ENCODE data around the gene TGFA. TPM values are rescaled to one million over a fixed set of nuclear protein-coding genes. Genes with fewer than 3 reads are reported as not detected.

The TGFA gene
- total RNA-seq, 1 experiment from 2014 or later = 27.7 TPM

GRCh38 chr2:70501215-70501614, 52.4 kb downstream of the TGFA start:
- no peak overlapping the region for H3K4me3 ChIP-seq
- POLR2A ChIA-PET (ENCODE audit: unreplicated experiment) = no interaction called here
- peaks cover 30% of the 10 kb centered on the region for H3K4me1 ChIP-seq (replicated peaks; ENCODE audit: insufficient read depth)
- peaks cover 41% of the 10 kb centered on the region for H3K79me2 ChIP-seq (ENCODE audit: low read depth)
- DNase-seq = no peak
- no peak for TF ChIP-seq CTCF (conservative IDR thresholded peaks at IDR 0.05)
- no peak for TF ChIP-seq EZH2 (IDR thresholded peaks at IDR 0.05; ENCODE audit: low read depth)
- peaks cover 8% of the 10 kb centered on the region; the same call in 1 of the 2 replicates for H3F3A ChIP-seq (ENCODE audit: insufficient read depth, low read depth)
- no peaks in the 10 kb centered on the region; the same call in 1 of the 2 replicates for H3K9me3 ChIP-seq (ENCODE audit: insufficient read depth, low read depth)
- H3K4me2 ChIP-seq = no peak overlapping the region
- BruUV-seq (replicated peaks) = no TSS peak
- no peaks in the 10 kb centered on the region for H3K9me2 ChIP-seq (ENCODE audit: insufficient read depth)
- CTCF ChIA-PET = interaction anchor here (0.8 kb wide), 1 partner anchor 55 kb away, joined by 9 read pairs; no protein-coding TSS in a partner anchor
- intact Hi-C loops (cut with micrococcal nuclease; ENCODE audit: unreplicated experiment) = no loop called here
- no peaks in the 10 kb centered on the region for H3K27me3 ChIP-seq (ENCODE audit: insufficient read depth, low read depth)
- no peak overlapping the region for H2AFZ ChIP-seq
- H3K36me3 ChIP-seq (ENCODE audit: low read depth) = 0 out of 2 replicates have a peak, but pooled peaks cover 16% of the 10 kb centered on the region
- H4K20me1 ChIP-seq (ENCODE audit: insufficient read depth) = no peaks in the 10 kb centered on the region
- no peak overlapping the region for H3K27ac ChIP-seq

- Histone ChIP-seq H3K4me2 (no peak overlapping the region), H3K27ac (no peak overlapping the region), H3K36me3 (ENCODE audit: low read depth) (0 out of 2 replicates have a peak, but pooled peaks cover 16% of the 10 kb centered on the region), H3K4me3 (no peak overlapping the region), H3K9me2 (ENCODE audit: insufficient read depth) (no peaks in the 10 kb centered on the region), H3K9me3 (ENCODE audit: insufficient read depth, low read depth) (no peaks in the 10 kb centered on the region; the same call in 1 of the 2 replicates), H3K4me1 (replicated peaks; ENCODE audit: insufficient read depth) (peaks cover 31% of the 10 kb centered on the region), H4K20me1 (ENCODE audit: insufficient read depth) (no peaks in the 10 kb centered on the region), H2AFZ (no peak overlapping the region), H3K27me3 (ENCODE audit: insufficient read depth, low read depth) (no peaks in the 10 kb centered on the region), H3F3A (ENCODE audit: insufficient read depth, low read depth) (peaks cover 11% of the 10 kb centered on the region; the same call in 1 of the 2 replicates), H3K79me2 (ENCODE audit: low read depth) (peaks cover 34% of the 10 kb centered on the region)
- TF ChIP-seq EZH2 (IDR thresholded peaks at IDR 0.05; ENCODE audit: low read depth) (no peak), CTCF (conservative IDR thresholded peaks at IDR 0.05) (no peak)
- intact Hi-C loops (cut with micrococcal nuclease; ENCODE audit: unreplicated experiment) = no loop called here
- POLR2A ChIA-PET (ENCODE audit: unreplicated experiment) = no interaction called here
- DNase-seq = no peak
- no TSS peak for BruUV-seq (replicated peaks)
- CTCF ChIA-PET = no interaction called here
Measured at GRCh38 chr2:70499253-70499652, 54.4 kb downstream of the TGFA start.

GRCh38 chr2:70498528-70498927, 55.1 kb downstream of the TGFA start:
- peaks cover 12% of the 10 kb centered on the region; the same call in 1 of the 2 replicates for H3F3A ChIP-seq (ENCODE audit: insufficient read depth, low read depth)
- H3K27me3 ChIP-seq (ENCODE audit: insufficient read depth, low read depth) = no peaks in the 10 kb centered on the region
- H3K4me1 ChIP-seq (replicated peaks; ENCODE audit: insufficient read depth) = peaks cover 31% of the 10 kb centered on the region
- 0 out of 2 replicates have a peak, but pooled peaks cover 16% of the 10 kb centered on the region for H3K36me3 ChIP-seq (ENCODE audit: low read depth)
- TF ChIP-seq EZH2 (IDR thresholded peaks at IDR 0.05; ENCODE audit: low read depth) = no peak
- TF ChIP-seq CTCF (conservative IDR thresholded peaks at IDR 0.05) = no peak
- peak overlapping the region; percentile 24; the same call in 1 of the 2 replicates for H3K4me2 ChIP-seq
- DNase-seq = no peak
- CTCF ChIA-PET = interaction anchor here (1.0 to 1.3 kb wide), 2 partner anchors 10 to 59 kb away, joined by 3 to 5 read pairs; no protein-coding TSS in a partner anchor
- POLR2A ChIA-PET (ENCODE audit: unreplicated experiment) = interaction anchor here (0.7 kb wide), 1 partner anchor 583 kb away, joined by 5 read pairs; the partner anchor contains the start of gene MXD1
- no TSS peak for BruUV-seq (replicated peaks)
- H4K20me1 ChIP-seq (ENCODE audit: insufficient read depth) = no peaks in the 10 kb centered on the region
- H3K9me3 ChIP-seq (ENCODE audit: insufficient read depth, low read depth) = no peaks in the 10 kb centered on the region; the same call in 1 of the 2 replicates
- no peaks in the 10 kb centered on the region for H3K9me2 ChIP-seq (ENCODE audit: insufficient read depth)
- H3K79me2 ChIP-seq (ENCODE audit: low read depth) = peaks cover 34% of the 10 kb centered on the region
- H2AFZ ChIP-seq = no peak overlapping the region
- intact Hi-C loops (cut with micrococcal nuclease; ENCODE audit: unreplicated experiment) = loop anchor here (1.0 kb wide), 1 partner anchor 53 kb away; no protein-coding TSS in a partner anchor
- no peak overlapping the region for H3K4me3 ChIP-seq
- H3K27ac ChIP-seq = peak overlapping the region; percentile 48; the same call in 1 of the 2 replicates
